Kidney (tissue), 14 donors: ENCODE data around the gene DTYMK. TPM values are rescaled to one million over a fixed set of nuclear protein-coding genes. Genes with fewer than 3 reads are reported as not detected.
"Not testable (repeated sequence)": the region's sequence is repeated elsewhere in the genome, so short reads cannot be mapped to it uniquely, and the experiment has no call there.

Experiments
- DNase-seq, 5 donors: peaks; one replicate each; pipeline ENCODE4 v3.0.0-alpha.2; 2013 to 2020
- FAIRE-seq: peaks from 2 replicates; lab custom pipeline; 2012; peaks lifted over from hg19 to GRCh38; lab: Jason Lieb, UNC
- H3K27ac ChIP-seq, 2 donors: one replicate each; pipeline ENCODE4 v1.7.0; 2013; ENCODE audit warnings: low read depth in 2 of 2, low read length in 2 of 2, inconsistent platforms in 1 of 2
- H3K27me3 ChIP-seq: one replicate; pipeline ENCODE4 v1.7.1; 2013; ENCODE audit warnings: low read length, inconsistent platforms; ENCODE audit not compliant: control insufficient read depth, insufficient read depth
- H3K36me3 ChIP-seq, 3 donors: one replicate each; pipeline versions ENCODE4 v1.7.0 to v1.7.1; 2013; ENCODE audit warnings: low read length in 3 of 3, control low read depth in 1 of 3, inconsistent platforms in 1 of 3; ENCODE audit not compliant: insufficient read depth in 3 of 3, control insufficient read depth in 2 of 3
- H3K4me1 ChIP-seq, 3 donors: one replicate each; pipeline versions ENCODE4 v1.7.0 to v1.7.1; 2013; ENCODE audit warnings: low read length in 3 of 3, inconsistent platforms in 1 of 3, low read depth in 1 of 3; ENCODE audit not compliant: control insufficient read depth in 2 of 3, insufficient read depth in 2 of 3
- H3K4me3 ChIP-seq, 3 donors: one replicate each; pipeline versions ENCODE4 v1.7.0 to v1.8.1; 2013; ENCODE audit warnings: low read length in 3 of 3, control low read depth in 1 of 3, inconsistent platforms in 1 of 3
- H3K9ac ChIP-seq, 3 donors: one replicate each; pipeline versions ENCODE4 v1.7.0 to v1.7.1; 2013; ENCODE audit warnings: low read length in 3 of 3, control low read depth in 1 of 3, inconsistent platforms in 1 of 3
- H3K9me3 ChIP-seq, 3 donors: one replicate each; pipeline versions ENCODE4 v1.7.0 to v1.7.1; 2013; ENCODE audit warnings: low read length in 3 of 3, control low read depth in 1 of 3, inconsistent platforms in 1 of 3; ENCODE audit not compliant: control insufficient read depth in 2 of 3, insufficient read depth in 1 of 3
- CTCF ChIP-seq: IDR thresholded peaks from 3 replicates; pipeline ENCODE4 v1.5.1; 2012; ENCODE audit warnings: mild to moderate bottlenecking, moderate library complexity, borderline replicate concordance; ENCODE audit not compliant: insufficient read depth; ENCODE audit errors: extremely low read depth
- intact Hi-C: fragments of 100-400 bp; cut with DNase I; formaldehyde crosslinking; loops from one replicate; pipeline ENCODE4 v1.11.1; 2022
- polyA plus RNA-seq: library from polyadenylated mRNA; stranded (reverse); fragments of 350-450 nt; fragmentation: Illumina TruSeq; extraction: RNeasy Lipid Tissue Mini Kit (QIAGEN cat#74804); gene quantifications from one replicate; pipeline ENCODE4 v1.2.3, GENCODE V29; 2014; ENCODE audit warnings: low read depth, low replicate concordance; ENCODE audit not compliant: insufficient read depth
- total RNA-seq: library from RNA; stranded (reverse); fragmentation: NEBNext Ultra II Directional; extraction: Animal tissue kit (Norgen Biotek cat#: 25700); gene quantifications from one replicate; pipeline ENCODE4 v1.2.1, GENCODE V29; 2021
- donor health status: control.
- donor health status: control.
- donor health status: control.
- donor health status: control.
- donor health status: control.
- donor health status: DM: yes; HTN: yes; CAD: no.
- donor health status: Normal renal cell carcinoma (clear cell type).

DTYMK gene
- total and polyA plus RNA-seq, 2 donors from 2014 or later = 19.0 to 27.1 TPM

- not testable (repeated sequence) for H3K4me3 ChIP-seq, H3K9me3 ChIP-seq, H3K4me1 ChIP-seq, FAIRE-seq, H3K27ac ChIP-seq, H3K9ac ChIP-seq, H3K27me3 ChIP-seq, H3K36me3 ChIP-seq
- intact Hi-C loops = loop anchor here (10.0 kb wide), 1 partner anchor 142 kb away; no protein-coding TSS in a partner anchor
- DNase-seq = peak in 4 of 5 donors; percentile 27 to 91 (median 88)
- peak; percentile 51 for TF ChIP-seq CTCF
These were observed 46.0 kb upstream of the DTYMK start for GRCh38 chr2:241732513-241733186.

- no peaks in the 10 kb centered on the region for H3K9me3 ChIP-seq
- DNase-seq (no peak), FAIRE-seq (no peak)
- no peaks in the 10 kb centered on the region for H3K36me3 ChIP-seq
- H3K27ac ChIP-seq = no peak overlapping the region
- TF ChIP-seq CTCF = no peak
- intact Hi-C loops = loop anchor here (10.0 kb wide), 1 partner anchor 144 kb away; no protein-coding TSS in a partner anchor
- peaks cover 0 to 5% (median 0%) of the 10 kb centered on the region in 3 donors for H3K4me1 ChIP-seq
- no peaks in the 10 kb centered on the region for H3K27me3 ChIP-seq
- no peak overlapping the region for H3K9ac ChIP-seq
- H3K4me3 ChIP-seq = no peak overlapping the region
These were observed 44.2 kb upstream of the DTYMK start for GRCh38 chr2:241730671-241731293.

GRCh38 chr2:241729868-241730267 is 43.3 kb upstream of the DTYMK start:
- no peaks in the 10 kb centered on the region for H3K9me3 ChIP-seq
- H3K27ac ChIP-seq = no peak overlapping the region
- no peak for FAIRE-seq
- intact Hi-C loops = loop anchor here (10.0 kb wide), 1 partner anchor 145 kb away; no protein-coding TSS in a partner anchor
- no peak overlapping the region for H3K9ac ChIP-seq
- no peak for DNase-seq
- no peaks in the 10 kb centered on the region for H3K27me3 ChIP-seq
- no peak overlapping the region for H3K4me3 ChIP-seq
- peaks cover 0 to 3% (median 0%) of the 10 kb centered on the region in 3 donors for H3K4me1 ChIP-seq
- no peaks in the 10 kb centered on the region for H3K36me3 ChIP-seq
- no peak for TF ChIP-seq CTCF
